MCF 10A (cell line): Measurements from ENCODE around the gene ZNF503. TPM values are rescaled to one million over a fixed set of nuclear protein-coding genes. Genes with fewer than 3 reads are reported as not detected.

ENCODE experiments used
- BruUV-seq: library from RNA; stranded (reverse); fragments of 400-500 nt; replicated peaks from 2 replicates; lab custom pipeline; 2021; lab: Mats Ljungman, UMichigan
- CTCF ChIA-PET: fragments of 300-600 bp; sonication (Branson Sonifier 250); formaldehyde crosslinking; extraction: SDS; loops from one replicate; lab custom pipeline; 2021; ENCODE audit warnings: antibody characterized with exemption, inconsistent platforms; lab: Yijun Ruan, JAX
- POLR2A ChIA-PET: fragments of 300-600, 350-650 bp; sonication (Branson Sonifier 250); formaldehyde crosslinking; extraction: SDS; loops from one replicate; lab custom pipeline; 2020; ENCODE audit warnings: antibody characterized with exemption, inconsistent platforms; lab: Yijun Ruan, JAX
- DNase-seq: peaks from one replicate; pipeline ENCODE4 v3.0.0-alpha.2; 2018; ENCODE audit not compliant: unreplicated experiment
- H3K27ac Mint-ChIP-seq: one replicate; pipeline ENCODE4 v1.8.0; 2022; ENCODE audit warnings: mild to moderate bottlenecking, low read depth, mixed read lengths; ENCODE audit not compliant: unreplicated experiment
- H3K27me3 Mint-ChIP-seq: one replicate; pipeline ENCODE4 v1.8.0; 2022; ENCODE audit warnings: mixed read lengths; ENCODE audit not compliant: insufficient read depth, unreplicated experiment
- H3K36me3 Mint-ChIP-seq: one replicate; pipeline ENCODE4 v1.8.0; 2022; ENCODE audit warnings: mild to moderate bottlenecking, moderate library complexity, mixed read lengths; ENCODE audit not compliant: insufficient read depth, unreplicated experiment
- H3K4me1 Mint-ChIP-seq: one replicate; pipeline ENCODE4 v1.8.0; 2022; ENCODE audit warnings: mixed read lengths; ENCODE audit not compliant: insufficient read depth, unreplicated experiment
- H3K4me3 Mint-ChIP-seq: one replicate; pipeline ENCODE4 v1.8.0; 2022; ENCODE audit warnings: mild to moderate bottlenecking, moderate library complexity, mixed read lengths; ENCODE audit not compliant: unreplicated experiment
- H3K9me3 Mint-ChIP-seq: one replicate; pipeline ENCODE4 v1.8.0; 2022; ENCODE audit warnings: mixed read lengths; ENCODE audit not compliant: unreplicated experiment
- intact Hi-C: fragments of 100-400 bp; cut with micrococcal nuclease; formaldehyde crosslinking; loops from 2 replicates; pipeline ENCODE4 v1.14.1; 2022
- total RNA-seq: library from RNA; stranded (reverse); gene quantifications from 2 replicates; pipeline ENCODE4 v1.2.3, GENCODE V29; 2022
- TF ChIP-seq, protein P1 (sequence below): fragments of 200-600 bp; IDR thresholded peaks from one replicate; pipeline ENCODE4 v1.8.0; 2022; ENCODE audit warnings: antibody characterized with exemption, mild to moderate bottlenecking; ENCODE audit not compliant: unreplicated experiment

ZNF503 gene
- total RNA-seq, 1 experiment from 2014 or later: 7.3 TPM

DNA sequence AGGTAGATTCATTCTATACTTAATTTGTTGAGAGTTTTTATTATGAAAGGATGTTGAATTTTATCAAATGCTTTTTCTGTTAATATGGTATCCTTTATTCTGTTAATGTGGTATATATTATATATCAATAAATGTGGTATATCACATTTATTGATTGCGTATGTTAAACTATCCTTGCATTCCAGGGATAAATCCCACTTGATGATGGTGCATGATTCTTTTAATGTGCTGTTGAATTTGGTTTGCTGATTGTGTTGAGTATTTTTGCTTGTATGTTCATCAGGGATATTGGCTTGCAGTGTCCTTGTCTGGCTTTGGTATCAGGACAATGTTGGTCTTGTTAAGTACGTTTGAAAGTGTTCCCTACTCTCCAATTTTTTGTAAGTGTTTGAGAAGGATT lies 41.8 kb upstream of the ZNF503 start:
- no peak for DNase-seq
- no peaks in the 10 kb centered on the region for H3K36me3 Mint-ChIP-seq
- POLR2A ChIA-PET: interaction anchor here (0.6 kb wide), 1 partner anchor 41 kb away, joined by 3 read pairs; no protein-coding TSS in a partner anchor
- no peak overlapping the region for H3K27ac Mint-ChIP-seq
- TF ChIP-seq, protein P1, sequence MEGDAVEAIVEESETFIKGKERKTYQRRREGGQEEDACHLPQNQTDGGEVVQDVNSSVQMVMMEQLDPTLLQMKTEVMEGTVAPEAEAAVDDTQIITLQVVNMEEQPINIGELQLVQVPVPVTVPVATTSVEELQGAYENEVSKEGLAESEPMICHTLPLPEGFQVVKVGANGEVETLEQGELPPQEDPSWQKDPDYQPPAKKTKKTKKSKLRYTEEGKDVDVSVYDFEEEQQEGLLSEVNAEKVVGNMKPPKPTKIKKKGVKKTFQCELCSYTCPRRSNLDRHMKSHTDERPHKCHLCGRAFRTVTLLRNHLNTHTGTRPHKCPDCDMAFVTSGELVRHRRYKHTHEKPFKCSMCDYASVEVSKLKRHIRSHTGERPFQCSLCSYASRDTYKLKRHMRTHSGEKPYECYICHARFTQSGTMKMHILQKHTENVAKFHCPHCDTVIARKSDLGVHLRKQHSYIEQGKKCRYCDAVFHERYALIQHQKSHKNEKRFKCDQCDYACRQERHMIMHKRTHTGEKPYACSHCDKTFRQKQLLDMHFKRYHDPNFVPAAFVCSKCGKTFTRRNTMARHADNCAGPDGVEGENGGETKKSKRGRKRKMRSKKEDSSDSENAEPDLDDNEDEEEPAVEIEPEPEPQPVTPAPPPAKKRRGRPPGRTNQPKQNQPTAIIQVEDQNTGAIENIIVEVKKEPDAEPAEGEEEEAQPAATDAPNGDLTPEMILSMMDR: no peak
- peaks cover 10% of the 10 kb centered on the region for H3K9me3 Mint-ChIP-seq
- H3K4me3 Mint-ChIP-seq: no peak overlapping the region
- no TSS peak for BruUV-seq
- no peaks in the 10 kb centered on the region for H3K27me3 Mint-ChIP-seq
- CTCF ChIA-PET: no interaction called here
- intact Hi-C loops: no loop called here
- H3K4me1 Mint-ChIP-seq: peaks cover 5% of the 10 kb centered on the region

DNA sequence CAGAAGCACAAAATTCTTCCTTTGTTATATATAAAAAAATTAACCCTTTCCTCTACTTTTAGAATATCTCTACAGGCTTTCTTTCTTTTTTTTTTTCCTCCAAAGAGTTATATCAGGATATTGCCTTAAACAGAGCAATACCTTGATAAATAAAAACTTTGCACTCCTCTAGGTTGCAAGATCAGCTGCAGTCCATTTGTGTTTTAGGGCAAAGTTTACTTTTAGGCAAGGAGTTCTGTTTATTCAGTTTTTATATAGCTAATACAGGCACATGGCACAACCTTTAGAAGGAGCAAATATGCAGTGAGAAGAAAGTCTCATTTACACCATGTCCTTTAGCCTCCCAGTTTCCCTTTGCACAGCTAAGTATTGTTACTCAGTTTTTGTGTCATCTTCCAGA lies 40.1 kb upstream of the ZNF503 start:
- POLR2A ChIA-PET: interaction anchor here (0.6 to 1.0 kb wide), 2 partner anchors 9 to 12 kb away, joined by 3 to 4 read pairs; no protein-coding TSS in a partner anchor
- intact Hi-C loops: no loop called here
- TF ChIP-seq, protein P1: no peak
- no peak for DNase-seq
- no TSS peak for BruUV-seq
- Mint-ChIP-seq H3K9me3 (peaks cover 10% of the 10 kb centered on the region), H3K4me1 (no peaks in the 10 kb centered on the region), H3K36me3 (no peaks in the 10 kb centered on the region), H3K27ac (no peak overlapping the region), H3K27me3 (no peaks in the 10 kb centered on the region), H3K4me3 (no peak overlapping the region)
- CTCF ChIA-PET: interaction anchor here (0.6 to 0.7 kb wide), 2 partner anchors 8 to 470 kb away, joined by 3 read pairs; no protein-coding TSS in a partner anchor

DNA sequence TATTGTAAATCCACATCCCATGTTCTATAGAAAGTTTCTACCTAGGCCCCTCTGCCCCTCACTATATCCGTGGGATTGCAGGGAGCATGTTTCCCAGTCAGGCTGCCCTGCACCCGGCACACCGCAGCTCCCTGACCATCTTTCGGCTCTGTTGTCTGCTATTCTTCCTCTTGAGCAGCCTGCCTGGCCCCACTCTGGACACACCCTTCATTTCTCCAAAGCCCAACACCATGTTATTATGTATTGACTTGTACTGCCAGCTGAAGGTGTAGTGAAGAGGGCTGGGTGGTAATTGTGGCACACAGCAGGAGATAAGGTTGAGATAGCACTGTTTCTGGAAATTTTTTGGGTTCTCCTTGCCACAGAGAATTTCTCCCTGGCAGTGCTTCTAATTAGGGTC lies 39.6 kb upstream of the ZNF503 start:
- H3K4me1 Mint-ChIP-seq: no peaks in the 10 kb centered on the region
- ChIA-PET POLR2A (interaction anchor here (1.0 kb wide), 1 partner anchor 10 kb away, joined by 4 read pairs; no protein-coding TSS in a partner anchor), CTCF (interaction anchor here (0.6 to 0.7 kb wide), 2 partner anchors 20 to 471 kb away, joined by 3 read pairs; no protein-coding TSS in a partner anchor)
- BruUV-seq: no TSS peak
- no peaks in the 10 kb centered on the region for H3K27me3 Mint-ChIP-seq
- no peaks in the 10 kb centered on the region for H3K36me3 Mint-ChIP-seq
- TF ChIP-seq, protein P1: no peak
- no peak overlapping the region for H3K4me3 Mint-ChIP-seq
- intact Hi-C loops: no loop called here
- H3K27ac Mint-ChIP-seq: no peak overlapping the region
- no peak for DNase-seq
- peaks cover 10% of the 10 kb centered on the region for H3K9me3 Mint-ChIP-seq

DNA sequence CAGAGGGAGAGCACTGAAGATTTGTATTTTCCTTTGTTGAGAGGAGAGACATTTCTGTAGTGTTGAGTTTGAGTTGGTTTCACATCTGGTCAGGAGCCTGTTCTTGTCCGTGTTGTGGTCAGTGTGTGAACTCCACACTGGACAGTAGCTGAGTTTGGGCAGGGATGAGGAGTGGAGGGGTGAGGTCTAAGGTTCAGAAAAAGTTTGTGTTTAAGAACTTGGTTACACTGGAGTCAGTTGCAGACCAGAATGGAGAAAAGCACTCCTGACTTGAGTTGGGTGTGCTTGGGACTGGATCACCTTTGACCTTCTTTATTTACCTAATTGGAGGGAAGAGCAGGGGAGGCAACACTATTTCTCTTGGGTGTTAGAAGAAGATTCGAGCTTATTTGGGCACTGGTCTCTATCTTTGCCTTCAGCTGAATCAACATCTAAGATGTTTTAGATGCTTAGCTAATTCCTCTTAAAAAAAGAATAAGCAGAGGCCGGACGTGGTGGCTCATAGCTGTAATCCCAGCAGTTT lies 38.8 kb upstream of the ZNF503 start:
- POLR2A ChIA-PET: no interaction called here

More for the DNA sequence above, 38.8 kb upstream of the ZNF503 start:
- CTCF ChIA-PET: interaction anchor here (0.7 kb wide), 1 partner anchor 20 kb away, joined by 3 read pairs; no protein-coding TSS in a partner anchor
- H3K27ac Mint-ChIP-seq: no peak overlapping the region
- no peaks in the 10 kb centered on the region for H3K36me3 Mint-ChIP-seq
- DNase-seq: no peak
- TF ChIP-seq, protein P1: no peak
- intact Hi-C loops: no loop called here
- H3K4me3 Mint-ChIP-seq: no peak overlapping the region
- no peaks in the 10 kb centered on the region for H3K4me1 Mint-ChIP-seq
- no TSS peak for BruUV-seq
- no peaks in the 10 kb centered on the region for H3K27me3 Mint-ChIP-seq
- peaks cover 10% of the 10 kb centered on the region for H3K9me3 Mint-ChIP-seq
